GM19463 (cell line): Measurements from ENCODE around the gene KLHDC3.
A peak's percentile ranks its signal among the peaks of the same experiment; 100 is the strongest.
"Not testable (repeated sequence)": the region's sequence is repeated elsewhere in the genome, so short reads cannot be mapped to it uniquely, and the experiment has no call there.

Experiments
- ATAC-seq: cut with Tn5 transposase; IDR thresholded peaks from one replicate; pipeline ENCODE4 v1.9.1; 2021; ENCODE audit warnings: mild to moderate bottlenecking, moderate library complexity; ENCODE audit not compliant: unreplicated experiment

Gene KLHDC3

GRCh38 chr6:42988486-42989020, 25.5 kb upstream of the KLHDC3 start:
- no peak for ATAC-seq

DNA sequence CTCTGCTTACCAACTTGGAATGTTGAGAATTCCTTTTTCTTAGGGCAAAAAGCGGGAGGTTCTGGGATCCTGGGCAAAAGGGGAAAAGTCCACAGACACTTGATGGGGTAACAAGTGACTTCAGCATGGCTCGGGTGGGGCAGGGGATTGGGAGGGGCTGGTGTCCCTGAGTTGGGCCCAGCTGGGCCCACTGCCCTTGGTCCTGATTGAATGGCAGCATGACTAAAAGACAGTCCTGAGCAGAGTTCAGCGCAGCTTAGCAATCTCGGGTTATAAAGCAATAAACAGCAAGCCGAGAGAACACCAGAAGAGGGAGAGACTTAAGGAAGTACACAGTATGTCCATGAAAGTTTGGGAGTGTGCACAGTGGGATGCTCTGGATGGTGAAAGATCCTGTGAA, 24.1 kb upstream of the KLHDC3 start:
- no peak for ATAC-seq

DNA sequence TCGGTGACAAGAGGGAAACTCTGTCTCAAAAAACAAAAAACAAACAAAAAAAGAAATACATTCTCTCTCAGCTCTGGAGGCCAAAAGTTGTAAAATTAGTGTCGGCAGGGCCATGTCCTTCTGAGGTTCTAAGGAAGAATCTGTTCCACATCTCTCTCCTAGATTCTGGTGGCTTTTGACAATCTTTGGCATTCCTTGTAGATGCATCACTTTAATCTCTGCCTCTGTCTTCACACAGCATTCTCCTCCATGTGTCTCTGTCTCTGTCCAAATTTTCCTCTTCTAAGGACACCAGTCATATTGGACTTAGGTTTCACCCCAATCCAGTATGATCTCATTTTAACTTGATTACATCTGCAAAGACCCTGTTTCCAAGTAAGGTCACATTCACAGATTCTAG, 20.6 kb upstream of the KLHDC3 start:
- no peak for ATAC-seq

- ATAC-seq, result no peak
These were observed 17.5 kb upstream of the KLHDC3 start for GRCh38 chr6:42996513-42996912.

GRCh38 chr6:42998205-42998604, 15.8 kb upstream of the KLHDC3 start:
- not testable (repeated sequence) for ATAC-seq

DNA sequence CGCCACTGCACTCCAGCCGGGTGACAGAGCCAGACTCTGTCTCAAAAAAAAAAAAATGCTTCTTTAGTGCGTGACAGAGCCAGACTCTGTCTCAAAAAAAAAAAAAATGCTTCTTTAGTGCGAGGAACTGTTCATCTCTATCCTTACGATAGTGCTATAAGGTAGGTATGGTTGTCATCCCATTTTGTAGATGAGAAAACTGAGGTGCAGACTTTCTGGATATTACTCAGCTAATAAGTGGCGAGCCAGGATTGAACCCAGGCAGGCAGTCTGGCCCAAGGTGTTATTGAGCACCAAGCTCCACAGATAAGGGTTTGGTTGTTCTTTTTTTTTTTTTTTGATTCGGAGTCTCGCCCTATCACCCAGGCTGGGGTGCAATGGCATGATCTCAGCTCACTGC, 12.2 kb upstream of the KLHDC3 start:
- ATAC-seq, result no peak

DNA sequence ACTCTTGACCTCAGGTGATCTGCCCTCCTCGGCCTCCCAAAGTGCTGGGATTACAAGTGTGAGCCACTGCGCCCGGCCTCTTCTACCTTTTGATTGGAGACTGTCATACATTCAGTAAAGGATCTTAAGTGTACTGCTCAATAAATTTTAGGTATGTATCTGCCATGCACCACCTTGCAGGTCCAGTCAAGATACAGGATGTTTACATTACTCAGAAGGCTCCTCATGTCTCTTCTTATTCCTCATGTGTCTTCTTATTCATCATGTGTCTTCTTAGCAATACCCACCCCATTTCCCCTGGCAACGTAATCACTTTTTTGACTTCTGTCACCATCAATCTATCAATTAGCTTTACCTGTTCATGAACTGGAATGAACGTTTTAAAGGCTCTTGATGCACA, 8.2 kb upstream of the KLHDC3 start:
- ATAC-seq, result no peak

GRCh38 chr6:43006251-43006650, 7.8 kb upstream of the KLHDC3 start:
- ATAC-seq, result no peak

DNA sequence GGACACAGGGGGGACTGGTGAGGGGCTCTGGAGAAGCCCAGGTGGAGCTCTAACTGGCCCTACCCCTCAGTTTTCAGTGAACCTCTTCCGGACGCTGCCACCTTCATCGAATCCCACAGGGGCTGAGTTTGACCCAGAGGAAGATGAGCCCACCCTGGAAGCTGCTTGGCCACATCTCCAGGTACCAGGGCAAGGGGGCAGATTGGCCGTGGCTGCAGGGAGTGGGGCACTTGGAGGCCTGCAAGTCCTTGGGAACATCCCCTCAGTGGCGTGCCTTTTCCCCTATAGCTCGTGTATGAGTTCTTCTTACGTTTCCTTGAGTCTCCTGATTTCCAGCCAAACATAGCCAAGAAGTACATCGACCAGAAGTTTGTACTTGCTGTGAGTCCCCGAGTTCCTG, 6.9 kb upstream of the KLHDC3 start:
- ATAC-seq, result no peak

- ATAC-seq, result no peak
These were observed 4.9 kb upstream of the KLHDC3 start for GRCh38 chr6:43009124-43009523.

DNA sequence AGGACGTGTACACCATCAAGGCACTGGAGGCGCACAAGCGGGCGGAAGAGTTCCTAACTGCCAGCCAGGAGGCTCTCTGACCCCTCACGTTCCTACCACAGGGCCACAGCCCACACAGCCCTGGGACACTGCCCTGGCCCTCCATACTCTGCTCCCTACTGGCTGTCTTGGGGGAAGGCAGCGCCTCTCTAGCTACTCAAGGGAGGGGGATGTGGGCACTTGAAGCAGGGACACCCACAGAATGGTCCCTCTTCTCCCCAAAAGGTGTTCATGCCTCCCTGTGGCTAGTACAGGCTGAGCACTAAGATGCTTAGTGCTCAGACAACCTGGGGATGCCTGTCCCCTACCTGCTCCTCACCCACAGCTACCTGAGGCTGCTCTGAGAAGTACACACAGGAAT, 2.8 kb upstream of the KLHDC3 start:
- ATAC-seq, result no peak

- no peak for ATAC-seq
These were observed 1.7 kb upstream of the KLHDC3 start for GRCh38 chr6:43012364-43012763.

DNA sequence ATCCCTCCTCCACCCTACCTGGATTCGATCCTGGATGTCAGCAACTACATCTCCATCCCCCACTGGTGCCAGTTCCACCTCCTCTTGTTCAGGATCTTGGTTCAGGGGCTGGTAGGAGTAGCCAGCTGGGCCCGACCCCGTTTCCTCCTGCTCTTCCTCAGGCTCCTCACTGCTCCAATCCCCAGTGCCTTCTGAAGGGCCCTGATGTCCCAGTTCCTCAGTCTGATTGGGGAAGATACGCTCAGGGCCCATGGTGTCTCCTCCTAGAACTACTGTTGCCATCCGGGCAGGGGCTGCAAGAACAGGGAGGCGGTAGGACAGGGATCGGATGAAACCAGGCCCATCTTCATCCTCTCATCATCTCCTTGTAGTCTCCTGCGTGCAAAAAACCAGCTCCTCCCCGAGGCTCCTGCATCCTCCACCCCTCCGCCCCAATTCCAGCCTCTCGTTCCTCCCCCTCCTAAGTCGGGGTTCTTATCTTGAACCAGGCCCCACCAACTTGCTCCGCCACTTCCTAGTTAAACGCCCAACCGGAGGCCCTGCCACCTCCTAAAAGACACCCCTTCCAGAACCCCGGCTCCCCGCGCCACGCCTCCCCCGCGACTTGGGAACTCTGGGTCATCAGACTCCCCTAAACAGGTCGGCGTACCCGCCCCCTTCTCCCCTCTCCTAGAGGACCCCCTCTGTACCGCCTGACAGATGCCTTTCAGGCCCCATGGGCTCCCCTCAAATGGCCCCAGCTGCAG, 779 bp upstream of the KLHDC3 start:
- ATAC-seq, result no peak

DNA sequence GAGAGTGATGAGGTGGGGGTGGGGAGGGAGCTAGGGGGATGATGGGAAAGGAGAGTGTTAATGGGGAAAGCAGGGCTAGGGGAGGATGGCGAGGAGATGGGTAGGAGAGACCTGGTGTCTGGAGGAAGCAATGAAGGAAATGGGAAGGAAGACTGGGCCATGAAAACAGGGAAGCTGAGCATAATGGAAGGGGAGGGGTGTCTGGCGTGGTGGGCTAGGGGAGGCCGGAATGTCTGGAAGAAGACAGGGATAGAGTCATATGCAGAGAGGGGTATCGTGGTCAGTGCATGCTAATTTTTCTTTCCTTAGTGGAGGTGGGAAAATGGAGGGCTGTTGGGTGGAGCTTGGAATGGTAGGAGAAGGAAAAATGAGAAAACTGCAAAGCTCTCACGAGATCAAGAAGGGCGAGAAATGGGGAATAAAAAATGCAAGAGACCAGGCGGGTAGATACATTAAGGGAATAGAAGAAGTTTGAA, 423 bp downstream of the KLHDC3 start:
- no peak for ATAC-seq

DNA sequence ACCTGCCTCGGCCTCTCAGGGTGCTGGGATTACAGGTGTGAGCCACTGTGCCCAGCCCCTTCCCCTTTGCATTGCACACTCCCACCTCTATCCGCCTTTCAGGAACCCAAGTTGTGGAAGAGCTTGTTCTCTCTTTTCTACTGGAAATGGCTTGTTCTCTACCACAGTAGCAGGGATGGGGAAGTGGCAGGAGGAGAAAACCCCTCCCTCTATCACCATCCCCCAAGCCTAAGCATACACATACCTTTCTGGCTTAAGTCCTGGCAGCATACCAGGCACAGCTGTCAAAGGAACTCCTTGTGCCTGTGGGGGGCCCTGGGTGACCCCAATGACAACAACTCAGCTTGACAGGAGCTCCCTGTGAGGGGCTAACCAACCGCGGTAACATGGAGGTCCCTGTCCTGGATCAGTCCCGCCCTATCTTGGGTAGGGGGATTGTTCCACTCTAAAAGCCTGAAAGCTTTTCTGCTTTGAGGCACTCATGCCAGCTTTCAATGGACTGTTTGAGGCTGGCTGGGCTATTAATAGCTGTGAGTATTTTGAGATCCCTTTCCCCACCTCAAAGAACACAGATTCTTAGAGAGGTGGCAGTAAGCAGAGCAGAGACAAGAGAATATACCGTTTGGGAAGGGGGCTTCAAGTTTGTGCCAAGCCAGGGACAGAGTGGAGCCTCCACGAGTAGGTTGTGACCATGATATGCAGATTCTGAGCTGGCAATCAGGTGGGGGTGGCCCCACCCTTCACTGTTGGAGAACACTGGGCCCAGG, 2.3 kb downstream of the KLHDC3 start:
- no peak for ATAC-seq

DNA sequence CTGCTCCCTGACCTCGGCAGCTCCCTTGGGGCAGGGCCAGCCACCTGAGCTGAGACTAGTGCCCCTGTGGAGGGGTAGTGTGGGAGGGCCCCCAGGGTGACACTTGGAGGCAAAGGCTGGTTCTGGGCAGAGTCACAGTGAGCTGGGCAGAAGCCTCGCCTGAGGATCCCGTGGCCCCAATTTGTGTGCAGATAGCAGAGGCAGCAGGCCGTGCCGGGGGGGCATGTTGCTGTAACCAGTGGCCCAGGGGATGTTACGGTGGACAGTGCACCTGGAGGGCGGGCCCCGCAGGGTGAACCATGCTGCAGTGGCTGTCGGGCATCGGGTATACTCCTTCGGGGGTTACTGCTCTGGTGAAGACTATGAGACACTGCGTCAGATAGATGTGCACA, 2.9 kb downstream of the KLHDC3 start:
- no peak for ATAC-seq

DNA sequence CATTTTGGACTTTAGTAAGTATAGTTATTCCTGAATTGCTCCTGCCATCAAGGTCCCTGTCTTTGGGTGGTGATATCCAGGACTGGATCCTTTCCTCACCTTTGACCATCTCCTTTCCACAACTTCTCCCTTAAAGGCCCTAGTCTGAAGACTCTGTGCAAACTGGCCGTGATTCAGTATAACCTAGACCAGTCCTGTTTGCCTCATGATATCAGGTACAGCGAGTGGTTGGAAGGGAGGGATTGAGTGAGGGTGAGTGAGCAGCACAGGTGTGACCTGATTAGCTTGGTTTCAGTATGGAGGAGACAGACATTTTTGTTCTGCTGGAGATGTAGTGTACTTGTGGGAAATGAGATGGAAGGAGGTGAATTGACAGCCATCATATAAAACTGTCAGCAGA, 5.1 kb downstream of the KLHDC3 start:
- no peak for ATAC-seq

DNA sequence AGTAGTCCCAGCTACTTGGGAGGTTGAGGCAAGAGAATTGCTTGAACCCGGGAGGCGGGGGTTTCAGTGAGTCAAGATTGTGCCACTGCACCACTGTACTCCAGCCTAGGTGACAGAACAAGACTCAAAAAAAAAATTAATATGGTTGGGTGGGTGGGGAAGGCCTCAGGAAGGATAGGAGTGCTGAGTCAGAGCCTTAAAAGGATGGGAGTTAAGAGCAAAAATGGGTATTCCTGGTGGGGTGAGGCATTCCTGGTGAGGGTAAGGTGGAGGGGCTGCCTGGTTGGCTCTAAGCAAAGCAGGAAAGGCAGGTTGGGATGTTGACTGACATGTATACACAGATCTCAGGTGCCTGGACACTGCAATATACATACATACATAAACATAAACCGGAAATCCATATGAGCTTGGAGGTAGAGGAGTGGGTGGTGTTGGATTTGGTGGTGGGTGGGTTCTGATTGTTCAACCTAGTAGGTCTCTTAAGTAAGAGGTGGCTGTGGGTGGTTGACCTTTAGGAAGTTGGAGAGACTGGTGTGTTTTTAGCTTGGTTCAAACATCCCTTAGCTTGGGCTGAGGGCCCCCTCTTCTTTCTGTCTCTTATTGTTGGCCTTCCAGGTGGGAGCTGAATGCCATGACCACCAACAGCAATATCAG, 6.1 kb downstream of the KLHDC3 start:
- no peak for ATAC-seq

DNA sequence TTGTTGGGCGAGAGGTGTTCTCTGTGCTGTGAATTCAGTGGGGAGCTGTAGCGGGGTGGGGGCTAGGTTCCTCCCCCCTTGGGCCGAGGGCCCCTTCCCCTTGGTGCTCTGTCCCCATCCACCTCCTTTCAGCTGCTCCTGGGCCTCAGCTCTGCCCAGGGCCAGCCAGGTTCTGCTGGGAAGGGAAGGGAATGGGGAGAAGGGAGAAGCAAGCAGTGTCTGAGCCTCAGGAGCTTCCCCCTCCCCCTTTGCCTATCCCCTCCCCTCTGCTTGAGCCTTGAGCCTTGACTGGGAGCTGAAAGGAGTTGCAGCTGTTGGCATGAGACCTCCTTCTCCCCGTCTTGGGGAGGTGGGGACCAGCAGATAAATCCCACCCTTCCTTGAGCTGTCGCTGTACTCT, 6.8 kb downstream of the KLHDC3 start:
- no peak for ATAC-seq

GRCh38 chr6:43021270-43022047, 7.4 kb downstream of the KLHDC3 start, which contains the start of gene RRP36:
Gene RRP36 (plus strand): TSS chr6:43021623. CDS start chr6:43021655, 32 bp downstream.
- ATAC-seq, result peak; percentile 91

GRCh38 chr6:43024436-43024835, 10.4 kb downstream of the KLHDC3 start:
- ATAC-seq, result no peak
